Stimulated activated memory B cell treated with anti-CD40 and anti-IgM and Interleukin-4, amounts not matched to agents 10 μg/mL and 1 μg/mL and 100 μg/mL, for 72 hours (primary cell): Measurements from ENCODE around the gene EVI2B.
"Not testable (repeated sequence)": the region's sequence is repeated elsewhere in the genome, so short reads cannot be mapped to it uniquely, and the experiment has no call there.

Experiments
- ATAC-seq: fragments of 150-1000 bp; cut with Tn5 transposase; 2 replicates; pipeline ENCODE4 v1.10.0; 2021
- H3K27ac Mint-ChIP-seq: one replicate; pipeline ENCODE4 v1.8.0; 2022; ENCODE audit warnings: mild to moderate bottlenecking, mixed read lengths
- H3K27me3 Mint-ChIP-seq: one replicate; pipeline ENCODE4 v1.8.0; 2022; ENCODE audit warnings: mixed read lengths
- H3K36me3 Mint-ChIP-seq: one replicate; pipeline ENCODE4 v1.8.0; 2022; ENCODE audit warnings: mixed read lengths
- H3K4me1 Mint-ChIP-seq: one replicate; pipeline ENCODE4 v1.8.0; 2022; ENCODE audit warnings: mixed read lengths
- H3K4me3 Mint-ChIP-seq: one replicate; pipeline ENCODE4 v1.8.0; 2022; ENCODE audit warnings: mild to moderate bottlenecking, moderate library complexity, mixed read lengths
- H3K9me3 Mint-ChIP-seq: one replicate; pipeline ENCODE4 v1.8.0; 2022; ENCODE audit warnings: mixed read lengths

The EVI2B gene

GRCh38 chr17:31318851-31319661 lies 5.2 kb upstream of the EVI2B start:
- Mint-ChIP-seq H3K4me3 (peak overlapping the region; percentile 82), H3K4me1 (peaks cover 31% of the 10 kb centered on the region), H3K36me3 (peaks cover 13% of the 10 kb centered on the region), H3K27me3 (no peaks in the 10 kb centered on the region), H3K27ac (peak overlapping the region; percentile 87), H3K9me3 (no peaks in the 10 kb centered on the region)
- peak; percentile 82 for ATAC-seq

DNA sequence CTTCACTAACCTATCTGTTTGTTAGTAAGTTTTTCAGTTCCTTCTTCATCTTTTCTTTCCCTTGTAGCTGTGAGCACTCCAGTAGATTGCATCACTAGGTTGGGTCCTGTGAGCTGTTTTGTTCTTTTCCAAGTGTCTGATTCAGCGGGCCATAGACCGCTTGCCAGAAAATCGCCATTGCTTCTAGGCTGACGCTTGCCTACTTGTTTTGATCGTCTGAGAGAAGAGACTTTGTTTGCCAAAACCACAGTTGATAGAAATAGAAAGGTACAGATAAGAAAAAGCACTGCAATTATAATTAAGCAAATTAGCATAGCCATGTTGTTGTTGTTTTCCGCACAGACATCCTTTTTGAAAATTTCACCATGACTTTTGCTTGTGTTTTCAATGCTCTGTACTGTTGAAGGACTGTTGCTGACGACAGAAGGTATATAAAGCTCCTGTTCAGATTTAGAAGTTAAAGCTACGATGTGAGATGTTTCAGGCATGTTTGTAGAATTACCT lies 4.5 kb upstream of the EVI2B start:
- H3K27ac Mint-ChIP-seq: peak overlapping the region; percentile 87
- H3K4me3 Mint-ChIP-seq: peak overlapping the region; percentile 82
- H3K27me3 Mint-ChIP-seq: no peaks in the 10 kb centered on the region
- peak; percentile 68 for ATAC-seq
- no peaks in the 10 kb centered on the region for H3K9me3 Mint-ChIP-seq
- peaks cover 25% of the 10 kb centered on the region for H3K4me1 Mint-ChIP-seq
- peaks cover 13% of the 10 kb centered on the region for H3K36me3 Mint-ChIP-seq

DNA sequence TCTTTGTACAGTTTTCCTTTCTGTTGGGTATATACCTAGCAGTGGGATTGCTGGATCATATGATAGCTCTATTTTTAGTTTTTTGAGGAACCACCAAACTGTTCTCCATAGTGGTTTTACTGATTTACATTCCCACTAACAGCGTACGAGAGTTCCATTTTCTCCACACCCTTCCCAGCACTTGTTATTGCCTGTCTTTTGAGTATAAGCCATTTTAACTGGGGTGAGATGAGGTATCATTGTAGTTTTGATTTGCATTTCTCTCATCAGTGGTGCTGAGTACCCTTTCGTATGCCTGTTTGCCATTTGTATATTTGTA lies 887 bp upstream of the EVI2B start:
- H3K9me3 Mint-ChIP-seq: no peaks in the 10 kb centered on the region
- H3K36me3 Mint-ChIP-seq: peaks cover 27% of the 10 kb centered on the region
- H3K4me3 Mint-ChIP-seq: peak overlapping the region; percentile 10
- peak overlapping the region; percentile 85 for H3K27ac Mint-ChIP-seq
- H3K27me3 Mint-ChIP-seq: no peaks in the 10 kb centered on the region
- peaks cover 31% of the 10 kb centered on the region for H3K4me1 Mint-ChIP-seq
- no peak for ATAC-seq

GRCh38 chr17:31312223-31312622 lies 1.6 kb downstream of the EVI2B start:
- Mint-ChIP-seq H3K27ac (peak overlapping the region; percentile 85), H3K4me1 (peaks cover 44% of the 10 kb centered on the region), H3K4me3 (peak overlapping the region; percentile 95), H3K36me3 (peaks cover 20% of the 10 kb centered on the region)
- not testable (repeated sequence) for H3K9me3 Mint-ChIP-seq, ATAC-seq, H3K27me3 Mint-ChIP-seq

DNA sequence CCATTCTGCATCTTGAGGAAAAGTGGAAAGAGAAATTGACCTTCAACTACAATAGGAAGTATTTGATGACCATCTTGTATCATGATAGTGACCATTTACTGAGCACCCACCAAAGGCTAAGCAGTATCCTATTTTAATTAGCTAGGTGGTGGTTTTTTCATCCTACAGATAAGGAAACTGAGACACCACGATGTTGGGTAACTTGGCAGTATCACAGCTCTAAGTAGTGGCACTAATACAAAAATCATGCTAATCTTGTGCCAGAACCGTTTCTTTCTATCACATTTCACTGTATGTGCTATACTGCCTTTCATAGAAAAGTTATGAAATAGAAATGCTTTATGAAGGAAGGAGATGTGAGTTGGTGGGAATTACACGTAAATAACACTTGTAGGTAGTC lies 2.3 kb downstream of the EVI2B start:
- peak overlapping the region; percentile 95 for H3K4me3 Mint-ChIP-seq
- H3K9me3 Mint-ChIP-seq: no peaks in the 10 kb centered on the region
- peaks cover 51% of the 10 kb centered on the region for H3K4me1 Mint-ChIP-seq
- peaks cover 27% of the 10 kb centered on the region for H3K36me3 Mint-ChIP-seq
- no peak for ATAC-seq
- no peaks in the 10 kb centered on the region for H3K27me3 Mint-ChIP-seq
- peak overlapping the region; percentile 85 for H3K27ac Mint-ChIP-seq

DNA sequence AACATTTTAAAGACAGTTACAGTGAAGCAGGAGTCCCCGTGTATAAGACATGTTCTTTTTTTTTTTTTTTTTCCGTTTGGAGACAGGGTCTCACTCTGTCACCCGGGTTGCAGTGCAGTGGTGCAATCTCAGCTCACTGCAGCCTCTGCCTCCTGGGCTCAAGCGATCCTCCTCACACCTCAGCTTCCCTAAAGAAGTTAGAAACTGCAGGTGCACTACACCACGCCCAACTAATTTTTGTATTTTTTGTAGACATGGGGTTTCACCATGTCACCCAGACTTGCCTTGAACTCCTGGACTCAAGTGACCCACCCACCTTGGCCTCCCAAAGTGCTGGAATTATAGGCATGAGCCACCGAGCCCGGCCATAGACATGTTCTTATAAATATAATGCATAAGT lies 3.0 kb downstream of the EVI2B start:
- Mint-ChIP-seq H3K9me3 (peaks cover 5% of the 10 kb centered on the region), H3K4me3 (peak overlapping the region; percentile 95), H3K27ac (peak overlapping the region; percentile 85), H3K36me3 (peaks cover 33% of the 10 kb centered on the region), H3K27me3 (no peaks in the 10 kb centered on the region), H3K4me1 (peaks cover 57% of the 10 kb centered on the region)
- peak; percentile 31 for ATAC-seq

- H3K27ac Mint-ChIP-seq: peak overlapping the region; percentile 85
- peaks cover 6% of the 10 kb centered on the region for H3K9me3 Mint-ChIP-seq
- H3K4me3 Mint-ChIP-seq: peak overlapping the region; percentile 78
- peaks cover 64% of the 10 kb centered on the region for H3K4me1 Mint-ChIP-seq
- H3K36me3 Mint-ChIP-seq: peaks cover 40% of the 10 kb centered on the region
- no peaks in the 10 kb centered on the region for H3K27me3 Mint-ChIP-seq
- ATAC-seq: no peak
These were observed 3.6 kb downstream of the EVI2B start for GRCh38 chr17:31310260-31310659.

DNA sequence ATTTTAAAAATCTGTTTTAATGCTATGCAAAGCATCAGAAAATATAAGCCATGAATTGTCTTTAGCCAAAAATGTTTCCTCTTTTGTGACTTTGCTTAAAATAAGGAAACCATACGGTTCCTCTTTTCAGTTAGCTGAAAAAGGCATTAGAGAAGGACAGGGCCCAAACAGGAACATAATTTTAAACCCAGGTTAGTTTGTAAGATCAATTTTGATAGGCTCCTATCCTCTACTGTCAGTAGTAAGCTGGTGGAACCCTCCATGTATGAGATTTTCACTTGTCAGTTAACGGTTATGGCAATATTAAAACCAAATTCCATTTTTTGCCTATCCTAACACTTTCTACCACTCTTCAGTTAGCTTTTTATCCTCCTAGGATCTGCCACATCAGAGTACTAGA lies 4.3 kb downstream of the EVI2B start:
- H3K4me1 Mint-ChIP-seq: peaks cover 66% of the 10 kb centered on the region
- peak overlapping the region; percentile 85 for H3K27ac Mint-ChIP-seq
- H3K36me3 Mint-ChIP-seq: peaks cover 47% of the 10 kb centered on the region
- H3K27me3 Mint-ChIP-seq: no peaks in the 10 kb centered on the region
- H3K9me3 Mint-ChIP-seq: peaks cover 10% of the 10 kb centered on the region
- ATAC-seq: peak; percentile 88
- H3K4me3 Mint-ChIP-seq: peak overlapping the region; percentile 78

DNA sequence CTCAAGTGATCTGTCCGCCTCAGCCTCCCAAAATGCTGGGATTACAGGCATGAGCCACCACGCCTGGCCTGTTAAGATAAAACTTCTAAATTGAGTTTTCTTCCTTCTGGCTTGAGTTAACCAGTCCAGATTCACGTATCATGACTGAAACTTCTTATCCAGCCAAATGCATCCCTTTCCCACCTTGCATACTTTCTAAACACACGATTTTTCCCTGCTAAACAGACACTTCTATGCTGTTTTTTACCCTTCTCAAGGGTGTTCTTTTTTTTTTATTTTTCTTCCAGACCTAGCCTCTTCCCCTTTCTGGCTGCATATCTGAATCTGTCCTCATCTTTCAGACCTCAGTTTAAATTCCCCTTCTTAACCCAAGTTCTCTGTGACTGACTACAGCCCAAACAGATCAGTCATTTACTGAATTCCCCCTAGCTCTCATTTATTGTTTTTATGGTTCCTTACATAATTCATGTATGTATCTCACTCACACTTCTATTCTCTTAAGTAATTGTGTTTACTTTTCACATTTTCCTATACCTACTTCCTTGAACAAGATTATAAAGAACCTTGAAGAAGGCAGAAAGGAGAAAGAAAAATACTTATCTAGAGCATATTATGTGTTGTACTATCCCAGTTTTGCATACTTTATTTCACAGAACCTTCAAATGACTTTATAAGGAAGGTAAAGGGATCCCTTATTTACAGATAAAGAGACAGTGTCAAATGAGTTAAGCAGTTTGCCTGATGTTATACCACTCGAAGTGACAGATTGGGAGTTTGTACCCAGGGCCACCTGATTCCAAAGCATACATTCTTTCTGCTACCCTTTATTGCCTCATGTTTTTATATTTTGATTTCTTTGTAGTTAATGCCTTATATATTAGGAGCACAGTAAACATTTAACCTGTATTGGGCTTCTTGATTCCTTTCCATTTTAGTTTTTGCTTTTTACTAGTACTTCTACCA lies 5.2 kb downstream of the EVI2B start:
- peak overlapping the region; percentile 85 for H3K27ac Mint-ChIP-seq
- peak overlapping the region; percentile 78 for H3K4me3 Mint-ChIP-seq
- ATAC-seq: peak; percentile 83
- H3K4me1 Mint-ChIP-seq: peaks cover 70% of the 10 kb centered on the region
- peaks cover 56% of the 10 kb centered on the region for H3K36me3 Mint-ChIP-seq
- no peaks in the 10 kb centered on the region for H3K27me3 Mint-ChIP-seq
- peaks cover 13% of the 10 kb centered on the region for H3K9me3 Mint-ChIP-seq

DNA sequence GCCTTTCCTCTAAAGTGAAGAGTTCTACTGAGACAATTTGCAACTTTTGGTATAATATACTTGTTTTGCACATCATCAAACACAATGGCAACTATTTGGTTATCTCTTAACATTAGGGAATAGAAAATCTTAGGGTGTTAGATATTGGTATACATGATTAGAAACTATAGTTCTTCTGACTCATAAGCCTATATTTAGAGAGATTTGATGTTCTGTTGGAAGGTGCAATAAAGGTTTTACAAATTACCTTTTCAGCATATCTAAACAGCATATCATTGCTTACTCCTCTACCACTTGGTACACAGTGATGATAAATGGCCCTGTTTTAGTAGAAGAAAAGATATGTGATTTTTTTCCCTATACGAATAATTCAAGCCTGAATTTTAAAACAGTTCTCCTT lies 6.2 kb downstream of the EVI2B start:
- no peak for ATAC-seq
- peak overlapping the region; percentile 78 for H3K4me3 Mint-ChIP-seq
- peaks cover 13% of the 10 kb centered on the region for H3K9me3 Mint-ChIP-seq
- peaks cover 75% of the 10 kb centered on the region for H3K4me1 Mint-ChIP-seq
- no peaks in the 10 kb centered on the region for H3K27me3 Mint-ChIP-seq
- H3K36me3 Mint-ChIP-seq: peaks cover 66% of the 10 kb centered on the region
- peak overlapping the region; percentile 85 for H3K27ac Mint-ChIP-seq

DNA sequence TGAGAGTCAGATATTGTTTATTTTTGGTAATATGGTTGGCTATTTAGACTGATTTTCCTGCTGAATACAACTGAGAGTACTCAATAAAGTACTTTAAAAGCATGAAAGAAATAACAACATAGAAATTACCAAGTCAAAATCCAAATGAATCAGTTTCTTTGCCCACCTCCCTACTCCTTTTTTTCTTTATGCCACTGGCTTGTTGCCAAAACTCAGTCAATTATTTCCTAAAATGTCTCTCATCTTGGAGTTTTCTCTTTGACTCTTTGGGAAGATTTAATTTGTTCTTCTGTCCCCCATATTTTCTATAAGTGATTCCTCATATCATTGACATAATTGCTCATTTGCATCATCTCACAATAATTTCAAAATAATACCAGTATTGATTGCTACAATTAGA lies 14.2 kb downstream of the EVI2B start:
- Mint-ChIP-seq H3K4me3 (no peak overlapping the region), H3K36me3 (peaks cover 29% of the 10 kb centered on the region), H3K9me3 (peaks cover 3% of the 10 kb centered on the region), H3K27ac (no peak overlapping the region), H3K4me1 (peaks cover 35% of the 10 kb centered on the region), H3K27me3 (no peaks in the 10 kb centered on the region)
- ATAC-seq: no peak

DNA sequence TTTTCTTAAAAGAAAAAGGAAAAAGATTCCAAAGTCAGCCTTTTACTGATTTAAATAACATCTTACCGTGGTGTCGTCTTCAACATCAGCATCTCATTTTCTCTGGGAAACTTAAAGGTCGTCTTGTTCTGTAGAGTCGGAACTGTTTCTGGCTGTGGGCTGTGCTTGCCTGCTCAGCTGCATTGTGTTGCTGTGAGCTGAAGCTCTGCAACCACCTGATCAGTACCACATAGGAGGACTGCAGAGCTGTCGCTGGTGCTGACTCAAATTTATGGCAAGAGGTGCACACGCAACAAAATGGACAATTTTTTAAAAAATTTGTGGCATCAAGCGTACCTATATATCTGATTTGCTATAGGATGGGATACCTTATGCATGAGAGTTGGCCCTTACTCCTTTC lies 16.8 kb downstream of the EVI2B start, which contains the start of gene OMG:
OMG (minus strand) TSS at position 150 of the 400 bp plus-strand sequence. CDS start 908 bp downstream, outside the sequence.
- Mint-ChIP-seq H3K9me3 (no peaks in the 10 kb centered on the region), H3K27ac (no peak within 1 kb of the TSS), H3K4me3 (no peak within 1 kb of the TSS), H3K27me3 (no peaks in the 10 kb centered on the region), H3K36me3 (peaks cover 6% of the 10 kb centered on the region), H3K4me1 (peaks cover 20% of the 10 kb centered on the region)
- ATAC-seq: no peak

- H3K4me3 Mint-ChIP-seq: no peak overlapping the region
- no peak overlapping the region for H3K27ac Mint-ChIP-seq
- no peaks in the 10 kb centered on the region for H3K9me3 Mint-ChIP-seq
- H3K4me1 Mint-ChIP-seq: peaks cover 12% of the 10 kb centered on the region
- no peaks in the 10 kb centered on the region for H3K27me3 Mint-ChIP-seq
- peaks cover 6% of the 10 kb centered on the region for H3K36me3 Mint-ChIP-seq
- ATAC-seq: no peak
These were observed 17.7 kb downstream of the EVI2B start for GRCh38 chr17:31296142-31296541.

- peaks cover 6% of the 10 kb centered on the region for H3K36me3 Mint-ChIP-seq
- H3K9me3 Mint-ChIP-seq: no peaks in the 10 kb centered on the region
- no peaks in the 10 kb centered on the region for H3K27me3 Mint-ChIP-seq
- H3K4me1 Mint-ChIP-seq: peaks cover 7% of the 10 kb centered on the region
- H3K27ac Mint-ChIP-seq: no peak overlapping the region
- no peak for ATAC-seq
- no peak overlapping the region for H3K4me3 Mint-ChIP-seq
These were observed 18.4 kb downstream of the EVI2B start for GRCh38 chr17:31295489-31295871.

DNA sequence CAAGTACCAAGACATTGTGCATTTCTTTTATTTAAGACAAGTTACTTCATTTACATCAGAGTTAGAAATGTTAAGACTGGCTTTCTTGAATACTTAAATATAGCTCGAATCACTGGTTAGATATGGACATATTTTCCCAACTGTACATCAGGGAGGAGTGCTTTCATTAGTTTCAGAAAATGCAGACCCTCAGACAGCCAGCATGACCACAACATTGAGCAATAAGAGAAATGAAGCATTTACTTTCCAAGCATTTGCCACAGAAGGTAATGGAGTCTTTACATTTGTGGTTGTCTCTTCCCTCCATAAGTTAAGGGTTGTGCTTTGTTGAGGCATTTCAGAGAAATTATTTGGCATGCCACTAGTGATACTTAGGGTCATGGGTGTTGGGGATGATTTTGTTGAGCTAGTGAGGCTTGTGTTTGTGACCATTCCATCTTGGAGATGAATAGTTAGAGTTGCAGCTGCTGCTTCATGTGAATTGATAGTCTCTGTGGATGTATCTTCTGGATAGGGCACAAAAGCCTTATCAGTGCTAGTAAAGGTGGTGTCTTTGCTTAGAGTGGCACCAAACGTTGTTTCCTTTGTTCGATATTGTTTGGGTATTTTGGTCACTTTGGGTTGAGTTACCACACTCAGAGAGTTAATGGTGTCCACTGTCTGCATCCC lies 18.9 kb downstream of the EVI2B start:
- Mint-ChIP-seq H3K36me3 (peaks cover 6% of the 10 kb centered on the region), H3K27me3 (no peaks in the 10 kb centered on the region), H3K27ac (no peak overlapping the region), H3K4me3 (no peak overlapping the region), H3K4me1 (peaks cover 2% of the 10 kb centered on the region), H3K9me3 (no peaks in the 10 kb centered on the region)
- ATAC-seq: no peak
